ENCODE data around the gene CPNE8.

The CPNE8 gene

DNA sequence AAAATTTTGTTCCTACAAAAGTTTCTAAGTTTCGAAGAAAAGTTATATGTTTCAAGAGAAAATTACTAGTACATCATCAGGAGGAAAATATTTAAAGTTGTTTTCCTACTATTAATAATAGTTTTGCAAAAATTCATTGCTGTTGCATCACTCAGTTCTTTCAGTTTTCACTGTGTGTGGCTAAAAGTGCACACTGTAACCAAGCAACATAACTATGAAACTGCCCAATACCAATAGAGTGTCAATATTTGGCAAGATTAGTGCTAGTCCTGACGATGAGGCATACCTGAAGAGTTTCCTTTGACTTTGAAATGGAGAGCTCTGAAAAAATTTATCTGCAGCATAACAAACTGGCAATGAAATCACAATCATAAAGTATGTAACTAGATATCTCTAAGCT is 194.3 kb downstream of the CPNE8 start:
- ATAC-seq (ENCODE audit: low read depth) (no peak), DNase-seq (ENCODE audit: low spot score in 2 of 2) (no peak)
- H3K4me3 Mint-ChIP-seq, result no peak overlapping the region
- no peaks in the 10 kb centered on the region for H3K36me3 Mint-ChIP-seq
- H3K27me3 Mint-ChIP-seq, result no peaks in the 10 kb centered on the region
- peaks cover 3% of the 10 kb centered on the region for H3K9me3 Mint-ChIP-seq
- no peaks in the 10 kb centered on the region for H3K4me1 Mint-ChIP-seq
- H3K27ac Mint-ChIP-seq, result no peak overlapping the region

GRCh38 chr12:38708466-38708865 is 196.9 kb downstream of the CPNE8 start:
- no peaks in the 10 kb centered on the region for H3K36me3 Mint-ChIP-seq
- no peaks in the 10 kb centered on the region for H3K4me1 Mint-ChIP-seq
- DNase-seq (ENCODE audit: low spot score in 2 of 2), result no peak
- H3K27me3 Mint-ChIP-seq, result no peaks in the 10 kb centered on the region
- H3K4me3 Mint-ChIP-seq, result no peak overlapping the region
- peaks cover 1% of the 10 kb centered on the region for H3K9me3 Mint-ChIP-seq
- ATAC-seq (ENCODE audit: low read depth), result no peak
- no peak overlapping the region for H3K27ac Mint-ChIP-seq

DNA sequence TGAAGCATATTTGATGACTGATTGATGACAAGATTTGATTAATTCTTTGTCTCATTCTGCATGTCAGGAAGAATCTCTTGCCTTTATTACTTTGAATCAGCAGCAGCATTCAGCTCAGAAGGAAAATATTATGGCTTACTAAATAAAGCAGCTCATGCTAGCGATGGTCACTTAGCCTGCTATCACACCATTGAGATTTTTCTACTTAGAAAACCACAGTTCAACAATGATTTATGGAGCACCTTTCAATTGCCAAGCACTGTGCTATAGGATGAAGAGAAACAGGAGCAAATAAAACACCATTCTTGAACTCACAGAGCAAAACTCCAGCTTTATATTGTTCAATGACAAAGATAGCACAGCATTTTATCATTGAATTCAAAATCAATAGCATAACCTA is 197.7 kb downstream of the CPNE8 start:
- Mint-ChIP-seq H3K27me3 (no peaks in the 10 kb centered on the region), H3K4me1 (no peaks in the 10 kb centered on the region), H3K36me3 (no peaks in the 10 kb centered on the region), H3K9me3 (peaks cover 1% of the 10 kb centered on the region), H3K4me3 (no peak overlapping the region), H3K27ac (no peak overlapping the region)
- no peak for DNase-seq (ENCODE audit: low spot score in 2 of 2)
- ATAC-seq (ENCODE audit: low read depth), result no peak

- Mint-ChIP-seq H3K27me3 (no peaks in the 10 kb centered on the region), H3K27ac (no peak overlapping the region), H3K4me1 (no peaks in the 10 kb centered on the region), H3K4me3 (no peak overlapping the region), H3K36me3 (no peaks in the 10 kb centered on the region), H3K9me3 (peaks cover 4% of the 10 kb centered on the region)
- ATAC-seq (ENCODE audit: low read depth) (no peak), DNase-seq (ENCODE audit: low spot score in 2 of 2) (no peak)
Measured at GRCh38 chr12:38697289-38697688, 208.1 kb downstream of the CPNE8 start.

DNA sequence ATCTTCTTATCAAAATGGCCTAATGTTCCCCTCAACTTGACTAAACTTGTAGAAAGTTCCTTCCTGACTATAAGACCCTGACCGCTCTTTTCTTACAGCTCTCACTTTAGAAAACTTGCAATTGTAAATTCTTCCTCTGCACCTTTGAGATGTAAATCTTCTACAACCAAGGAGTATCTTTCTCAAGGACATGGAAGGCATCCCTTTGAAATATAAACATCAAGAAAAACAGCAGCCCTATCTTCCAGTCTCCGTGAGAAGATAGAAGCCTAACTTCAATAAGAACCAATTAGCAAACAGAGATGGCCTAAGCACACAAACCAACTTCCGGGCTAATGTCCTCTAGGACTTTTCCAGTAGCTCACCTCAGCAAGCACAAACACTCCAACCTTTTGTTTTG is 210.3 kb downstream of the CPNE8 start:
- Mint-ChIP-seq H3K27me3 (no peaks in the 10 kb centered on the region), H3K4me1 (no peaks in the 10 kb centered on the region), H3K4me3 (no peak overlapping the region), H3K9me3 (peaks cover 6% of the 10 kb centered on the region), H3K27ac (no peak overlapping the region), H3K36me3 (no peaks in the 10 kb centered on the region)
- DNase-seq (ENCODE audit: low spot score in 2 of 2) (no peak), ATAC-seq (ENCODE audit: low read depth) (no peak)

GRCh38 chr12:38691164-38691563 is 214.2 kb downstream of the CPNE8 start:
- no peaks in the 10 kb centered on the region for H3K4me1 Mint-ChIP-seq
- H3K4me3 Mint-ChIP-seq, result no peak overlapping the region
- peaks cover 6% of the 10 kb centered on the region for H3K9me3 Mint-ChIP-seq
- DNase-seq (ENCODE audit: low spot score in 2 of 2), result no peak
- no peak overlapping the region for H3K27ac Mint-ChIP-seq
- no peaks in the 10 kb centered on the region for H3K27me3 Mint-ChIP-seq
- no peak for ATAC-seq (ENCODE audit: low read depth)
- H3K36me3 Mint-ChIP-seq, result no peaks in the 10 kb centered on the region

GRCh38 chr12:38690646-38691045 is 214.7 kb downstream of the CPNE8 start:
- ATAC-seq (ENCODE audit: low read depth) (no peak), DNase-seq (ENCODE audit: low spot score in 2 of 2) (no peak)
- Mint-ChIP-seq H3K27ac (no peak overlapping the region), H3K4me1 (no peaks in the 10 kb centered on the region), H3K36me3 (no peaks in the 10 kb centered on the region), H3K27me3 (no peaks in the 10 kb centered on the region), H3K4me3 (no peak overlapping the region), H3K9me3 (peaks cover 6% of the 10 kb centered on the region)

DNA sequence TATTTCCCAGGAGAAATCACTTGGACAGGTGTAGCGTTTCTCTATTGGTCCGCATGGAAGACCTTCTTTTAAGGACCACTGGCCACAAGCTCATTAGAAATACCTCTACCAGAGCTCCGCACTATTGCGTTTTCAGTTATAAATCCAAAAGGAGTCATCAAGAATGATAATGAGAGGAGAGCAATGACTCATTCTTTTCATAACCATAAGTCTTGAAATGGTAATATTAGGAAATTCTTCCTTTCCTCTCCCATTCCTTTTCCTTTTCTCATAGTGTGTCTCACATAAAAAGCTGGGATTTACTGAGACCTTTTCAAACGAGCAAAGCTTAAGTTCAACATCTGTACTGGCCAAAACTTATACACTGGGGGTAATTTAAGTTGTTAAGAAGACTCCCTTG is 215.7 kb downstream of the CPNE8 start:
- no peak overlapping the region for H3K4me3 Mint-ChIP-seq
- H3K9me3 Mint-ChIP-seq, result peaks cover 6% of the 10 kb centered on the region
- H3K36me3 Mint-ChIP-seq, result no peaks in the 10 kb centered on the region
- no peak overlapping the region for H3K27ac Mint-ChIP-seq
- no peak for ATAC-seq (ENCODE audit: low read depth)
- DNase-seq (ENCODE audit: low spot score in 2 of 2), result no peak
- H3K4me1 Mint-ChIP-seq, result no peaks in the 10 kb centered on the region
- no peaks in the 10 kb centered on the region for H3K27me3 Mint-ChIP-seq

- Mint-ChIP-seq H3K4me1 (no peaks in the 10 kb centered on the region), H3K36me3 (no peaks in the 10 kb centered on the region), H3K4me3 (no peak overlapping the region), H3K27ac (no peak overlapping the region), H3K27me3 (no peaks in the 10 kb centered on the region), H3K9me3 (peaks cover 6% of the 10 kb centered on the region)
- no peak for ATAC-seq (ENCODE audit: low read depth)
- DNase-seq (ENCODE audit: low spot score in 2 of 2), result no peak
Measured at GRCh38 chr12:38689195-38689594, 216.2 kb downstream of the CPNE8 start.

DNA sequence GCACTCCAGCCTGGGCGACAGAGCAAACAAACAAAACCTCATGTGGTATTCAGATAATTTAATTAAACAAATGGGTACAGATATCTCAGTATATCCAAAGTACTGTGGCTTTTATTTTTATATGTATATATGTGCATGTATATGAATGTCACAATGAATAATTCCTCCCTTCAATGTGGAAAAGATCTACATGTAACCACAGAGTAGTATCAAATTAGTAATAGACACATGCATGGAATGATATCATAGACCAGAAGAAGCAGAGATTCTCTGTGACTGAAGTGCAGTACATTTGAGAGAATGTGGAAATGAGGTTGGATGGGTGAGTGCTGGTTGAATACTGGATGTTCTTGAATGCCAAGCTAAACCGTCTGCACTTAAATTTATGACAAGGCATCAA is 222.9 kb downstream of the CPNE8 start:
- DNase-seq (ENCODE audit: low spot score in 2 of 2) (no peak), ATAC-seq (ENCODE audit: low read depth) (no peak)
- H3K4me1 Mint-ChIP-seq, result no peaks in the 10 kb centered on the region
- no peak overlapping the region for H3K4me3 Mint-ChIP-seq
- H3K27me3 Mint-ChIP-seq, result no peaks in the 10 kb centered on the region
- H3K36me3 Mint-ChIP-seq, result no peaks in the 10 kb centered on the region
- H3K27ac Mint-ChIP-seq, result no peak overlapping the region
- peaks cover 5% of the 10 kb centered on the region for H3K9me3 Mint-ChIP-seq

GRCh38 chr12:38669530-38669929 is 235.9 kb downstream of the CPNE8 start:
- no peak overlapping the region for H3K4me3 Mint-ChIP-seq
- DNase-seq (ENCODE audit: low spot score in 2 of 2) (no peak), ATAC-seq (ENCODE audit: low read depth) (no peak)
- H3K27me3 Mint-ChIP-seq, result no peaks in the 10 kb centered on the region
- H3K36me3 Mint-ChIP-seq, result no peaks in the 10 kb centered on the region
- no peak overlapping the region for H3K27ac Mint-ChIP-seq
- no peaks in the 10 kb centered on the region for H3K4me1 Mint-ChIP-seq
- H3K9me3 Mint-ChIP-seq, result peaks cover 1% of the 10 kb centered on the region

DNA sequence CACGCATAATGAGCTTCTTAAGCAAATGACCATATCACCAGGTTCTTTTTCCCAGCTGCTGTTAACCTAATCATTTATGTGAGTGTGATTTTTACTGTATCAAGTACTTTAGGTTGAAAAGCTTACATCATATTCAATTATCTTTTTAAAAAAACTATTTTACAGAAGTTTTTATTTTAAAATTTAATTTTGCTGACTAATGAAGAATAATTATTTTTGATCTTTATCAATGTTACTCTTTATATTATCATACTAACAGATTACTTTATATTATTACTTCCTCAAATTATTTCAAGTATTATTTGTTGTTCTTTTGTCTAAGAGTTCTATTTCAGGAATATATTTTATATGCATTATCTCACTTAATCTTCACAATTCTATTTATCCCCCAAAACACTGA is 236.3 kb downstream of the CPNE8 start:
- Mint-ChIP-seq H3K4me3 (no peak overlapping the region), H3K36me3 (no peaks in the 10 kb centered on the region), H3K27ac (no peak overlapping the region), H3K9me3 (peaks cover 1% of the 10 kb centered on the region), H3K27me3 (no peaks in the 10 kb centered on the region), H3K4me1 (no peaks in the 10 kb centered on the region)
- no peak for ATAC-seq (ENCODE audit: low read depth)
- no peak for DNase-seq (ENCODE audit: low spot score in 2 of 2)

DNA sequence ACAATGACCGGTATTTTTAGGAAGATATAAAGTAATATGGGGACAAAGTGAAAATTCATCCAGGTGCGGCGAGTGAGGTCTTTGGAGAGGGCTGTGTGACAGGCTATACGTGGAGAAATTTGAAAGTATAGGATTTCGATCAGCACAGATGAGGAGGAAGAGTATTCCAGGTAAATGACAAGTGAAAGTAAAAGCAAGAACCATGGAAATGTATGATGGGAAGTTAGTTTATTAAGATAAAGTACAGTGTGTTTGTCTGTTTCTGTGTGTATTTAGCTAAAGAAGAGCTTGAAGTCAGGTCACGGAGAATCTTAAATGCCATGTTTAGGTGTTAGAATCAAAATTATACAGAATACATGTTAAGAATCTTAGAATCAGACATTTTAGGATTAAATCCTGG is 239.0 kb downstream of the CPNE8 start:
- H3K4me3 Mint-ChIP-seq, result no peak overlapping the region
- H3K9me3 Mint-ChIP-seq, result peaks cover 12% of the 10 kb centered on the region
- DNase-seq (ENCODE audit: low spot score in 2 of 2) (no peak), ATAC-seq (ENCODE audit: low read depth) (no peak)
- no peaks in the 10 kb centered on the region for H3K4me1 Mint-ChIP-seq
- H3K36me3 Mint-ChIP-seq, result no peaks in the 10 kb centered on the region
- H3K27ac Mint-ChIP-seq, result no peak overlapping the region
- no peaks in the 10 kb centered on the region for H3K27me3 Mint-ChIP-seq

- H3K9me3 Mint-ChIP-seq, result peaks cover 12% of the 10 kb centered on the region
- H3K36me3 Mint-ChIP-seq, result no peaks in the 10 kb centered on the region
- no peak overlapping the region for H3K4me3 Mint-ChIP-seq
- ATAC-seq (ENCODE audit: low read depth) (no peak), DNase-seq (ENCODE audit: low spot score in 2 of 2) (no peak)
- H3K4me1 Mint-ChIP-seq, result no peaks in the 10 kb centered on the region
- no peak overlapping the region for H3K27ac Mint-ChIP-seq
- no peaks in the 10 kb centered on the region for H3K27me3 Mint-ChIP-seq
Measured at GRCh38 chr12:38664661-38665269, 240.6 kb downstream of the CPNE8 start.

GRCh38 chr12:38662829-38663228 is 242.6 kb downstream of the CPNE8 start:
- Mint-ChIP-seq H3K27ac (no peak overlapping the region), H3K4me1 (no peaks in the 10 kb centered on the region), H3K36me3 (no peaks in the 10 kb centered on the region), H3K27me3 (no peaks in the 10 kb centered on the region), H3K9me3 (peaks cover 16% of the 10 kb centered on the region), H3K4me3 (no peak overlapping the region)
- ATAC-seq (ENCODE audit: low read depth) (no peak), DNase-seq (ENCODE audit: low spot score in 2 of 2) (no peak)

Measured in memory B cell (primary cell).